Calu3 (cell line): ENCODE results near the gene KHDRBS2. TPM values are rescaled to one million over a fixed set of nuclear protein-coding genes. Genes with fewer than 3 reads are reported as not detected.
"Not testable (repeated sequence)": the region's sequence is repeated elsewhere in the genome, so short reads cannot be mapped to it uniquely, and the experiment has no call there.

Experiments used
- BruUV-seq: library from RNA; stranded (reverse); fragments of 400-500 nt; replicated peaks from 2 replicates; lab custom pipeline; 2021; lab: Mats Ljungman, UMichigan
- CTCF ChIA-PET: fragments of 300-600 bp; sonication (Branson Sonifier 250); formaldehyde crosslinking; loops from one replicate; lab custom pipeline; 2022; ENCODE audit warnings: antibody characterized with exemption; lab: Charles Lee
- DNase-seq: peaks from one replicate; pipeline ENCODE4 v3.0.0; 2022
- H3K27ac Mint-ChIP-seq: one replicate; pipeline ENCODE4 v1.8.0; 2022; ENCODE audit warnings: mixed read lengths; ENCODE audit not compliant: unreplicated experiment
- H3K27me3 Mint-ChIP-seq: one replicate; pipeline ENCODE4 v1.8.0; 2022; ENCODE audit warnings: mixed read lengths; ENCODE audit not compliant: unreplicated experiment
- H3K36me3 Mint-ChIP-seq: one replicate; pipeline ENCODE4 v1.8.0; 2022; ENCODE audit warnings: mild to moderate bottlenecking, moderate library complexity, mixed read lengths; ENCODE audit not compliant: insufficient read depth, unreplicated experiment
- H3K4me1 Mint-ChIP-seq: one replicate; pipeline ENCODE4 v1.8.0; 2022; ENCODE audit warnings: mild to moderate bottlenecking, low read depth, mixed read lengths; ENCODE audit not compliant: unreplicated experiment
- H3K4me3 Mint-ChIP-seq: one replicate; pipeline ENCODE4 v1.8.0; 2022; ENCODE audit warnings: mild to moderate bottlenecking, low read depth, moderate library complexity, mixed read lengths; ENCODE audit not compliant: unreplicated experiment
- H3K9me3 Mint-ChIP-seq: one replicate; pipeline ENCODE4 v1.8.0; 2022; ENCODE audit warnings: low read depth, mixed read lengths; ENCODE audit not compliant: unreplicated experiment
- CTCF ChIP-seq: fragments of 200-600 bp; IDR thresholded peaks from one replicate; pipeline ENCODE4 v1.8.0; 2022; ENCODE audit warnings: antibody characterized with exemption; ENCODE audit not compliant: unreplicated experiment
- intact Hi-C: fragments of 100-400 bp; cut with micrococcal nuclease; formaldehyde crosslinking; loops from one replicate; pipeline ENCODE4 v1.10.0; 2022; ENCODE audit not compliant: unreplicated experiment
- total RNA-seq: library from RNA; stranded (reverse); gene quantifications from 2 replicates; pipeline ENCODE4 v1.2.3, GENCODE V29; 2022

Gene KHDRBS2
- total RNA-seq, 1 experiment from 2014 or later = not detected

GRCh38 chr6:61810047-61810446 lies 476.0 kb downstream of the KHDRBS2 start:
- no peak for TF ChIP-seq CTCF
- Mint-ChIP-seq H3K36me3 (no peaks in the 10 kb centered on the region), H3K27me3 (no peaks in the 10 kb centered on the region), H3K9me3 (peaks cover 11% of the 10 kb centered on the region), H3K27ac (no peak overlapping the region), H3K4me3 (no peak overlapping the region), H3K4me1 (no peaks in the 10 kb centered on the region)
- intact Hi-C loops = no loop called here
- CTCF ChIA-PET = no interaction called here
- no peak for DNase-seq
- BruUV-seq = no TSS peak

- DNase-seq = no peak
- no peak for TF ChIP-seq CTCF
- H3K36me3 Mint-ChIP-seq = no peaks in the 10 kb centered on the region
- peaks cover 14% of the 10 kb centered on the region for H3K9me3 Mint-ChIP-seq
- intact Hi-C loops = loop anchor here (1.0 kb wide), 1 partner anchor 341 kb away; no protein-coding TSS in a partner anchor
- BruUV-seq = no TSS peak
- H3K27me3 Mint-ChIP-seq = no peaks in the 10 kb centered on the region
- CTCF ChIA-PET = no interaction called here
- H3K4me3 Mint-ChIP-seq = no peak overlapping the region
- no peak overlapping the region for H3K27ac Mint-ChIP-seq
- H3K4me1 Mint-ChIP-seq = no peaks in the 10 kb centered on the region
Observed at GRCh38 chr6:61809004-61809595, 476.9 kb downstream of the KHDRBS2 start.

GRCh38 chr6:61787998-61788397 lies 498.0 kb downstream of the KHDRBS2 start:
- CTCF ChIA-PET = no interaction called here
- Mint-ChIP-seq H3K4me3 (no peak overlapping the region), H3K27me3 (no peaks in the 10 kb centered on the region), H3K4me1 (no peaks in the 10 kb centered on the region), H3K27ac (no peak overlapping the region), H3K9me3 (peaks cover 7% of the 10 kb centered on the region), H3K36me3 (no peaks in the 10 kb centered on the region)
- intact Hi-C loops = no loop called here
- no peak for DNase-seq
- no peak for TF ChIP-seq CTCF
- BruUV-seq = no TSS peak

GRCh38 chr6:61769446-61769845 lies 516.6 kb downstream of the KHDRBS2 start:
- BruUV-seq, H3K4me3 Mint-ChIP-seq, DNase-seq, H3K27me3 Mint-ChIP-seq, CTCF ChIA-PET, intact Hi-C loops, H3K36me3 Mint-ChIP-seq, H3K27ac Mint-ChIP-seq, H3K4me1 Mint-ChIP-seq: not testable (repeated sequence)
- H3K9me3 Mint-ChIP-seq = peaks cover 18% of the 10 kb centered on the region

GRCh38 chr6:61755739-61756138 lies 530.3 kb downstream of the KHDRBS2 start:
- no peak overlapping the region for H3K4me3 Mint-ChIP-seq
- TF ChIP-seq CTCF = no peak
- CTCF ChIA-PET = no interaction called here
- H3K27ac Mint-ChIP-seq = no peak overlapping the region
- H3K36me3 Mint-ChIP-seq = no peaks in the 10 kb centered on the region
- no peak for DNase-seq
- peaks cover 12% of the 10 kb centered on the region for H3K9me3 Mint-ChIP-seq
- no peaks in the 10 kb centered on the region for H3K4me1 Mint-ChIP-seq
- H3K27me3 Mint-ChIP-seq = no peaks in the 10 kb centered on the region
- intact Hi-C loops = no loop called here
- BruUV-seq = no TSS peak
